ENCODE data around the gene ACSF3. TPM values are rescaled to one million over a fixed set of nuclear protein-coding genes. Genes with fewer than 3 reads are reported as not detected.

The ACSF3 gene
- total RNA-seq, 1 experiment from 2014 or later = 11.8 TPM

DNA sequence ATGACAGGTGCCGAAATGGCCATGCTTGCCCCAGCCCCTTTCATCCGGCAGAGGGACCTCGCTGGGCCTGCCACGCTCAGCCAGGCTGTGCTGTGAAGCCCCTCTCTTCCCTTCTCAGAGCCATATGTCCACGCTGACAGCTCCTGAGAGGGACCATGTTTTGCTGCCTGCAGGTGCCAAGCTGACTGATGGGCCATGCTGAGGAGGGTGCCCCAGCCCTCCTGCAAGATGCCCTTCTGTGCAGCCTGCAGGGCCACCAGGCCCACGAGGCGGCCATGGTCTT lies 44.8 kb downstream of the ACSF3 start:
- no peak overlapping the region for H3K27ac ChIP-seq
- no peak for DNase-seq
- no peaks in the 10 kb centered on the region for H3K27me3 ChIP-seq
- H3K4me3 ChIP-seq = no peak overlapping the region
- no peaks in the 10 kb centered on the region for H3K36me3 ChIP-seq
- H3K9me3 ChIP-seq (replicated peaks) = no peaks in the 10 kb centered on the region
- H3K4me1 ChIP-seq = no peaks in the 10 kb centered on the region

DNA sequence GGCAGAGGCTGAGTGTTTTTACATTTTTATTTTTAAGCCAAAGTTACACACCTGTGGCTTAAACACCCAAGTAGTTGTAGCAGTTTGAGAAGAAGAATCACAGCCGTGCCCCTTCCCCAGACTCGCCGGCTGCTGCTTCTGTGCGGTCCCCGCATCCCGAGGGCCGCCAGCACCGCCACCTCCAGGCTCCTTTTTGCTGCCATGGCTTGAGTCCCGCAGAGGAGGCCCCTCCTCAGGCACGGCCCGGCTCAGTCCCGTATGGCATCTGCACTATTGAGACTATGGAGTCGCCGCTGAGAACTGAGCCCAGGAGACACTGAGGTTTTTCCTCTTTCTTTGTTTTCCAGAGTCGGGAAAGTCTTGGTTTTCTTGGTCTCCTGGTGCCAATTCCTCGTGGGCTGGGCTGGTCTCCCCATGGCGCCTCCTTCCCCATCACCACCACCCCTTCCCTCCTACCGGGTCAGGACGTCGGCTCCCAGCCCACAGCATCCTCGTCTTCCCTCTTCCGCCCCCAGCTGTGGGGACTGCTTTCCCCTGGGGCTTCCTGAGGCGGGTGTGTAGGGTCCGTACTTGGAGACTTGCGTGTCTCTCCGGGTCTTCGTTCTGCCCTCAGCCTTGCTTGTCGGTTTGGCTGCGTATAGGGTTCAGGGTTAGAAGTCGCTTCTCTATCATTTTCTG lies 45.3 kb downstream of the ACSF3 start:
- no peaks in the 10 kb centered on the region for H3K27me3 ChIP-seq
- H3K4me1 ChIP-seq = no peaks in the 10 kb centered on the region
- no peak overlapping the region for H3K4me3 ChIP-seq
- H3K36me3 ChIP-seq = no peaks in the 10 kb centered on the region
- no peak for DNase-seq
- H3K9me3 ChIP-seq (replicated peaks) = no peaks in the 10 kb centered on the region
- H3K27ac ChIP-seq = no peak overlapping the region

DNA sequence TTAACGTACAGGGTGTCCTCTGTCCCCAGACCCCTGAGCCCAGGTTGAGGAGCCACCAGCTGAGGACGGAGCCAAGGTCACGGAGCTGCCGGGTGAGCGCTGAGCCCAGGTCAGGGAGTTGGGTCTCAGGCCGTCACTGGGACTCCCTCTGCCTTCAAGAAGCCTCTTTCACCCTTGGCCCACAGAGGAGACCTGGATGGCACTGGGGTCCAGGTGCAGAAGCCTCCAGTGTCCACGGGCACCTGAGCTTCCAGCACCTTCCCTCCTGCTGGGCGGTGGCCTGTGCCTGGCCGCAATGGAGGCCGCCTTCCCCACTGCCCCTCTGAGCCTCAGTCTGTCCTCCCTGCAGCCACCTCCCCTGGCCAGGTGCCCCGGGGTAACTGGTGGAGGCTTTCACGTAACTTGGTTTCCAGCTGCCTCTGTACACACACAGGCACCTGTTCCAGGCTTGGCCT lies 46.3 kb downstream of the ACSF3 start:
- Histone ChIP-seq H3K27ac (no peak overlapping the region), H3K4me1 (no peaks in the 10 kb centered on the region), H3K27me3 (no peaks in the 10 kb centered on the region), H3K4me3 (no peak overlapping the region), H3K36me3 (no peaks in the 10 kb centered on the region), H3K9me3 (replicated peaks) (no peaks in the 10 kb centered on the region)
- no peak for DNase-seq

DNA sequence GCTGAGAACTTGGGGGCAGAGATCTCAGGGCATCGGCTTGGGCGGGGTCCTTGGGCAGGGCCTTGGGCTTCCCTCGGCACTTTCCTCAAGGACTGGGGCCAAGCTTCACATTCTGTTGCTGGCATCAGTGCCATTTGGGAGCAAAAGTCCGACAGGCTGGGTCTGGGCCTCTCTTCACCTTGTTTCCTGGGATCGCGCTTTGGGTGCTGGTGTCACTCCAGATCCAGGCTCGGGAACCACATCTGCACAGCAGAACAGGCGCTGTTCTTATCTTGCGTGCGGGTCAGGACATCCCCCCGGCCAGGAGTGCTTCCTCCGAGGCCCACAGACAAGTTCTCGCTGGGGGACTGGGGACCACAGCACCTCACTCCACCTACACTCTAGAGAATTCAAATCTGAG lies 46.7 kb downstream of the ACSF3 start:
- Histone ChIP-seq H3K9me3 (replicated peaks) (no peaks in the 10 kb centered on the region), H3K4me1 (no peaks in the 10 kb centered on the region), H3K27me3 (no peaks in the 10 kb centered on the region), H3K4me3 (no peak overlapping the region), H3K36me3 (no peaks in the 10 kb centered on the region), H3K27ac (no peak overlapping the region)
- no peak for DNase-seq

DNA sequence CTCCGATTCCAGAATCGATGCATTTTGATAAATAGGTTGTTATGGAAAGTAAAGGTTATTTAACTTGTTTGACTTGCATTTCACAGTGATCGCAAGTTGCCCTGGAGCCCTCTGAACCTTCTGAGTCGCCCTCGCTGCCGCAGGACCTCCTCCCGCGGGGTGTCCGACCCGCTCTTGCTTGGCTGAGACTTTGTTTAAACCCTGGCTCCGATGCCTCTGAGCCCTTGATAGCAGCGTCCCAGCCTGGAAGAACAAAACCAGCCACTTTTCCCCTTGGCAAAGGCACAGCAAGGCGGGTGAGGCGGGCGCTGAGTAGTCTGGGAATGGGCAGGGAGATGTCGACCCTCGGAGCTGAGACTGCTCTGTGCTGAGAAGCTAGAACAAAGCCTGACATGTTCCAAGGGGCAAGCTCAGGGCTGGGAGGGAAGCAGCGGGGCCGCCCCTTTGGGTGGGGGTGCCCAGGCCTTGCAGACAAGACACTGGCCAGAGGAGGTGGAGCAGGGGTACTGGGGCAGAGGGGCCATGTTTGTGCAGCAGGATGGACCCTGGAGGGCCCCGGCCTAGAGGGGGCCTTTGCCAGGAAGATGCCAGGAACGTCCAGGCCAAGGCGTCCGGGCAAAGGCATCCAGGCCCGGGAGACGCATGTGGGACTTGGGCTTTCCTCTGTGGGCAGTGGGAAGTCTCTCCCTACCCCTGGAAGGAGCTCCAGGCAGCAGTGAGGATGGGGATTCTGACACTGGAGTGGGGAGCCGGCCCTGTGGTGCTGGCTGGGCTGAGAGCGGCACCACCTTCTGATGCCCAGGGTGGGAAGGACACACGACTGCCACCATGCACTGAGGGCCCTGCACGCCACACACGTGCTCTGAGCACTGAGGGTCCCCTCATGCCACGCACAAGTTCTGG lies 47.6 kb downstream of the ACSF3 start:
- no peaks in the 10 kb centered on the region for H3K9me3 ChIP-seq (replicated peaks)
- no peak for DNase-seq
- H3K27me3 ChIP-seq = no peaks in the 10 kb centered on the region
- H3K4me3 ChIP-seq = no peak overlapping the region
- H3K4me1 ChIP-seq = no peaks in the 10 kb centered on the region
- H3K36me3 ChIP-seq = no peaks in the 10 kb centered on the region
- no peak overlapping the region for H3K27ac ChIP-seq

DNA sequence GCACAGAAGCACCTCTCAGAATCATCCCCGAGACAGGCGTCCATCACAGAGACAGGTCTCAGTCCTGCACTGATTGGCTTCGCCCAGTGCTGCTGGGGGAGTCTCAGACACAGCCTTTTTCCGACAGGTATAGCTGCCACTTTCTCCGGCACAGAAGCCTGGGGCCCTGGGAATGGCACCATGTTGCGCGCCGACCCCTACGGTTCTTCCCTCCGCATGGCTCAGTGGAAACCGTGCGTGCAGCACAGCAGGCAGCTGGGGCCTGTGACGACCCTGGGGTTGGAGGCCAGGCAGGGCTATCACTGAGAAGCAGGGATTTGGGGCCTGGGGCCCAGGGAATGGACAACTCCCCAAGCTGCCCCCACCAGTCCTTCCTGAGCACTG lies 48.2 kb downstream of the ACSF3 start:
- Histone ChIP-seq H3K9me3 (replicated peaks) (no peaks in the 10 kb centered on the region), H3K36me3 (no peaks in the 10 kb centered on the region)
- no peak for DNase-seq

DNA sequence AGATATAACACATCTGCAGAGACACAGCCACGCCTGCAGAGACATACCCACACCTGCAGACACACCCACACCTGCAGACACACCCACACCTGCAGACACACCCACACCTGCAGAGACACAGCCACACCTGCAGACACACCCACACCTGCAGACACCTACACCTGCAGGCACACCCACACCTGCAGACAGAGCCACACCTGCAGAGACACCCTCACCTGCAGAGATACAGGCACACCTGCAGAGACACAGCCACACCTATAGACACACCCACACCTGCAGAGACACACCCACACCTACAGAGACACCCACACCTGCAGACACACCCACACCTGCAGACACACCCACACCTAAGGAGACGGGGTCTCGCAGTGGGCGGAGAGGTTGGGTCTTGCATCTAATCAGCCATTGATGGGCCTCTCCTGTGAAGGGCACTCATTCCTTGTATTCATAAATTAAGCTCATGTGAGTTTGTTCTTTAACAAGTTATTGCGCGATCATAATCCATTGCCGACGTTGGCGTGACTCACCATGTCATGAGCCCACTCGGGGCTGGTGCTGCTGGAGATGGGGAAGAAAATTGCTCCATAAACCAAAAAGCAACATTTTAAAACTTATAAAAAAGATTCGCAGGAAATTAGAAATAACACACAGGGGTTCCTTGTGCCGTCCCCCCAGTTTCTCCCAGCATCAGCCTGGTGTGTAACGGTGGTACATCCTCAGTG lies 49.0 kb downstream of the ACSF3 start:
- DNase-seq = no peak
- no peaks in the 10 kb centered on the region for H3K4me1 ChIP-seq
- no peaks in the 10 kb centered on the region for H3K36me3 ChIP-seq

More for the DNA sequence above, 48.2 kb downstream of the ACSF3 start:
- Histone ChIP-seq H3K27me3 (no peaks in the 10 kb centered on the region), H3K4me3 (no peak overlapping the region), H3K4me1 (no peaks in the 10 kb centered on the region), H3K27ac (no peak overlapping the region)

DNA sequence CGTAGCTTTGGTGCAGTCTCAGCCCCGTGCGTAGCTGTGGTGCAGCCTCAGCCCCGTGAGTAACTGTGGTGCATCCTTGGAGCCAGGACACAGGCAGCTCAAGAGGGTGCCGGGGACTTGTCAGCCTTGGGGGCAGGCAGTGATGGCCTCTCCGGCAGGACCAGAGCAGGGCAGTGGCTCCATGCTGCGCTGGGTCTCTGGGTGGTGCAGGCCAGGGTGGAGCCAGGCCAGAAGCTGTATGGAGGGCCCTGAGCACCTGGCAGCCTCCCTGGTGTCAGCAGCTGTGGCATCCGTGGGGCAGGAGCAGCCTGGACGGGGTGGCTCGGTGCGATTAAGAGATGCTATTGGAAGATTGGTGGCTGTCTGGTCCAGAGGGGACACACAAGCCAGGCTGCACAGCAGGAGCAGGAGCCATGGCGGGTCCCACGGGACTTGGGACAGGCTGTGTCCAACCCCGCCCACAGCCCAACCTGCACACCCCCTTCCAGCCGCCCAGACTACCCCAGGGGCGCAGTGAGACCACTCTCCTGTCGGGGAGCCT lies 49.6 kb downstream of the ACSF3 start:
- Histone ChIP-seq H3K36me3 (no peaks in the 10 kb centered on the region), H3K27me3 (no peaks in the 10 kb centered on the region), H3K27ac (no peak overlapping the region), H3K9me3 (replicated peaks) (no peaks in the 10 kb centered on the region), H3K4me3 (no peak overlapping the region), H3K4me1 (no peaks in the 10 kb centered on the region)
- DNase-seq = no peak

More for the DNA sequence above, 49.0 kb downstream of the ACSF3 start:
- Histone ChIP-seq H3K9me3 (replicated peaks) (no peaks in the 10 kb centered on the region), H3K27me3 (no peaks in the 10 kb centered on the region), H3K27ac (no peak overlapping the region), H3K4me3 (no peak overlapping the region)

DNA sequence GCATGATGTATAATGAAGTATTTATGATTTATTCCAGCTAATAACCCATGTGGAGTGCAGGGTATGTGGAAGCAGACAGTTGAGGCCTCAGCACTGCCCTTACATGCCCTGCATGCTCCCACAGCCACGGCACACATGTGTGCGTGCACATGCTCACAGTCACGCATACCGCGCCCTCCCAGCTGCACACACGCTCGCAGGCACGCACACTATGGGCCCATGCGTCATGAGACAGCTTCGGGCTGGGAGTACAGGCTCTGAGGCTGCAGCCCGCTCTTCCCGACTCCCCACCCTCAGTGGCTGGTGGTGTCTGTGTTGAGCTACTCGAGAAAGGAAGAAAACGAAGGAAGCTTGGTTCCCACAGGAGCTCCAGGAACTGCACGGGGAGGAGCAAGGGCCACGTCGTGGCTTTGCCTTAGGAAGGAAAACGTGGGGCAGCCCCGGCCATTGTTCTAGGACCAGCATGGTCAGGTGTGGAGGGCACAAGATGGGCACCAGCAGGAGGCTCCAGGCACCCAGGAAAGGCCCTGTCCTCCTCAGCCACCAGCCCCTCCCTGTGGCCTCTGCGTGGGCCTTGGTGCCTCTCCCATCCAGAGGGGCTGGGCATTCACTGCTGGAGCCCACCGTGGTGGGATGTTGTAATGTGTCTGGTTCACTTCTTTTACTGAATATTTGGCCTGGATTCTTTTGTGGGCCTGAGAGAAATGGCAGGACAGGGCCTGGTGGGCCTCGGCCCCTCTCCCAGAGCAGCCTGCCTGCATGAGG lies 50.4 kb downstream of the ACSF3 start:
- no peak overlapping the region for H3K4me3 ChIP-seq
- H3K27me3 ChIP-seq = no peaks in the 10 kb centered on the region
- no peak for DNase-seq
- H3K4me1 ChIP-seq = no peaks in the 10 kb centered on the region
- H3K27ac ChIP-seq = no peak overlapping the region
- H3K36me3 ChIP-seq = no peaks in the 10 kb centered on the region
- no peaks in the 10 kb centered on the region for H3K9me3 ChIP-seq (replicated peaks)

DNA sequence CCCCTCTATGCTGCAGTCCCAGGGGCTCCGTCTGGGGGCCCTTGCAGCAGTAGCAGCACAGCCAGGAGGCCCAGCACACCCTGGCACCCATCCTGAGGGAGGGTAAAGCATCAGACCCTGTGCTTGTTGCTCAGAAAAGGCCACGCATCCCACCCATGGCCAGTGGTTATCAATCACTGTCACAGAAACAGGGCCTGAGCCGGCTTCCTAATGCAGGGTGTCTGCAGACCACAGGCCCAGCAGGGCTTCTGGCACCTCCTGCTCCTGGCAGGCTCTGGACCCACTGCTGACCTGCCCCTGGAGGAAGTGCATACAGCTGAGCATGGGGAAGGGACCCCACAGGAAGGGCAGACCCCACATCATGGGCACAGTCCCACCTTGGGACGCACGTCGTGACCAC lies 51.0 kb downstream of the ACSF3 start:
- H3K36me3 ChIP-seq = no peaks in the 10 kb centered on the region
- no peak for DNase-seq
- peaks cover 2% of the 10 kb centered on the region for H3K4me1 ChIP-seq
- H3K4me3 ChIP-seq = no peak overlapping the region
- 0 out of 2 replicates have a peak, but pooled peaks cover 3% of the 10 kb centered on the region for H3K9me3 ChIP-seq (replicated peaks)
- no peak overlapping the region for H3K27ac ChIP-seq
- no peaks in the 10 kb centered on the region for H3K27me3 ChIP-seq

DNA sequence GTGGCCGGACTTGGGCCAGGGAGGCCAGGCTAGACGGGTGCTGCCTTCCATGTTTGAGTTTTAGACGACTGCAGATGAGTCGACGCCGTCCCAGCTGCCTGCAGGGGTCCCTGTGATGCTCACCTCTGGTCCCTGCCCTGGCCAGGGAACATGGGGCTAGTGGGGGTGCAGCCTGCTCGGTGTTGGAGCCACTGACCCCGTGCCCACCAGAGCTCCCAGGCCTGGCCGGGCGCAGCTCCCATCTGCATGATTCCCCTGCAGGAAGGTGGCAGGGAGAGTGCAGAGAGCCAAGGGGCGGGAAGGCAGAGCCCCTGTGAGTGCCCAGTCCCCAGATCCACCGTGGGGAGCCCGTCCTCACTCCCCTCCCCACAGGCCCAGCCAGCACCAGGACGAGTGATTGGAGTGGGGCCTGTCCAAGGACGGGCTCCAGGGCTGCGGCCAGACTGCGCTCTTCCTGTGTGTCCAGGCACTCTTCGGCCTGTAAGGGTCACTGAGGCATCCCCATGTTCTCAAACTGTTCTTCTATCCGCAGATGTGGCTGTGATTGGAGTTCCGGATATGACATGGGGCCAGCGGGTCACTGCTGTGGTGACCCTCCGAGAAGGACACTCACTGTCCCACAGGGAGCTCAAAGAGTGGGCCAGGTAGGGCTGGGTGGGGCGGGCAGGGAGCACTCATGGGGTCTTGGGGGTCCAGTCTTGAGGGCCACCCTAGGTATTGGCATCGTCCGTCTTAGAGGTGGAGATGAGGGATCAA lies 51.9 kb downstream of the ACSF3 start:
- H3K4me3 ChIP-seq = no peak overlapping the region
- no peak for DNase-seq
- H3K4me1 ChIP-seq = peaks cover 10% of the 10 kb centered on the region
- no peak overlapping the region for H3K27ac ChIP-seq
- no peaks in the 10 kb centered on the region for H3K36me3 ChIP-seq
- 0 out of 2 replicates have a peak, but pooled peaks cover 3% of the 10 kb centered on the region for H3K9me3 ChIP-seq (replicated peaks)
- no peaks in the 10 kb centered on the region for H3K27me3 ChIP-seq

DNA sequence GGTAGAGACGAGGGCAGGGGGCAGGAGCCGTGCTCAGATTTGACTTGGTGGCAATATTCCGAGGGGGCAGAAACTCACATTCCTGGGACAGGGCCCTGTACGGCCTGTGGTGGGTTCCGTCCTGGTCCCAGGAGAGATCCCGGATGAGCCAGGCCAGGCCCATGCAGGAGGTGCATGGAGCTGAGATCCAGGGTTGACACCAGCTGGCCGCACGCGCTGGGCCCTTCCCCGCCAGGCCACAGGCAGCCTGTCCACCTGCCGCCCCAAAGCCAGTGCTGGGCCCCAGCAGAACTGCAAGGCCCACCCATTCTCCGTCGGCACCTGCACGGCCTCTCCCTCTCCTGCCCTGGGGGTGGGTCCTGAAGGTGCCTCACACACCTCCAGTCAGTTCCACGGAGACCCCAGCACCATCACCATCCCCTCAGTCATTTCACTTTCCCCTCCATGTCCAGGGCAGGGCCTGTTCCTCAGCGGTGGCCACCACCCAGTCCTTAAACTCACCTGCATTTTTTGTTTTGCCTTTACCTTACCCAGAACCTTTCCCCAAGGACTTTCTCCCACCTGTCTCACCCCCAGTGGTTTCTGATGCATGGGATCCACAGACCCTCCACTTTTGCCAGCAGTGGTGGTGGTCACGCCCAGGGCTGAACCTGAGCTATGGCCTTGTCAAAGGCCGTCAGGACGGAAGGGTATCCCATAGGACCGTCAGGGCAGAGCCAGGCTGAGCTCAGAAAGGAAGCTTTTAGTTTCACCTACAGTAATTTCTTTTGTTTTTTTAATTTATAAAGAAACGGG lies 52.8 kb downstream of the ACSF3 start:
- Histone ChIP-seq H3K4me3 (no peak overlapping the region), H3K36me3 (no peaks in the 10 kb centered on the region), H3K9me3 (replicated peaks) (0 out of 2 replicates have a peak, but pooled peaks cover 3% of the 10 kb centered on the region), H3K27me3 (no peaks in the 10 kb centered on the region), H3K4me1 (peaks cover 10% of the 10 kb centered on the region), H3K27ac (no peak overlapping the region)
- no peak for DNase-seq
